ENCODE measurements around the gene ADM5.
"Not testable (repeated sequence)": the region's sequence is repeated elsewhere in the genome, so short reads cannot be mapped to it uniquely, and the experiment has no call there.

ADM5 gene

GRCh38 chr19:49710372-49710951 lies 21.1 kb downstream of the ADM5 start:
- Histone ChIP-seq H3K79me2 (ENCODE audit: control insufficient read depth, insufficient read depth, low read length, unreplicated experiment) (no peaks in the 10 kb centered on the region), H3K27ac (ENCODE audit: low read depth, low read length) (peak overlapping the region; percentile 47), H3K4me3 (ENCODE audit: low read depth, low read length) (no peak overlapping the region), H3K27me3 (ENCODE audit: insufficient read depth, low read length) (no peaks in the 10 kb centered on the region), H3K4me1 (ENCODE audit: control insufficient read depth, insufficient read depth, low read length, unreplicated experiment) (peaks cover 9% of the 10 kb centered on the region), H2AFZ (ENCODE audit: low read length, unreplicated experiment) (no peak overlapping the region), H3K36me3 (ENCODE audit: insufficient read depth, low read length) (no peaks in the 10 kb centered on the region)

- Histone ChIP-seq H3K79me2 (ENCODE audit: control insufficient read depth, insufficient read depth, low read length, unreplicated experiment) (no peaks in the 10 kb centered on the region), H2AFZ (ENCODE audit: low read length, unreplicated experiment) (no peak overlapping the region), H3K4me3 (ENCODE audit: low read depth, low read length) (no peak overlapping the region), H3K27ac (ENCODE audit: low read depth, low read length) (no peak overlapping the region), H3K4me1 (ENCODE audit: control insufficient read depth, insufficient read depth, low read length, unreplicated experiment) (peaks cover 9% of the 10 kb centered on the region), H3K36me3 (ENCODE audit: insufficient read depth, low read length) (no peaks in the 10 kb centered on the region), H3K27me3 (ENCODE audit: insufficient read depth, low read length) (no peaks in the 10 kb centered on the region)
Observed at GRCh38 chr19:49712397-49712859, 23.0 kb downstream of the ADM5 start.

GRCh38 chr19:49713236-49713845 lies 23.9 kb downstream of the ADM5 start:
- Histone ChIP-seq H3K79me2 (ENCODE audit: control insufficient read depth, insufficient read depth, low read length, unreplicated experiment) (no peaks in the 10 kb centered on the region), H3K4me1 (ENCODE audit: control insufficient read depth, insufficient read depth, low read length, unreplicated experiment) (peaks cover 9% of the 10 kb centered on the region), H3K27me3 (ENCODE audit: insufficient read depth, low read length) (no peaks in the 10 kb centered on the region), H3K27ac (ENCODE audit: low read depth, low read length) (no peak overlapping the region), H3K36me3 (ENCODE audit: insufficient read depth, low read length) (no peaks in the 10 kb centered on the region), H3K4me3 (ENCODE audit: low read depth, low read length) (no peak overlapping the region), H2AFZ (ENCODE audit: low read length, unreplicated experiment) (no peak overlapping the region)

GRCh38 chr19:49716154-49716553 lies 26.8 kb downstream of the ADM5 start:
- Histone ChIP-seq H3K4me1 (ENCODE audit: control insufficient read depth, insufficient read depth, low read length, unreplicated experiment) (no peaks in the 10 kb centered on the region), H3K27me3 (ENCODE audit: insufficient read depth, low read length) (no peaks in the 10 kb centered on the region), H2AFZ (ENCODE audit: low read length, unreplicated experiment) (no peak overlapping the region), H3K27ac (ENCODE audit: low read depth, low read length) (no peak overlapping the region), H3K36me3 (ENCODE audit: insufficient read depth, low read length) (no peaks in the 10 kb centered on the region), H3K79me2 (ENCODE audit: control insufficient read depth, insufficient read depth, low read length, unreplicated experiment) (no peaks in the 10 kb centered on the region), H3K4me3 (ENCODE audit: low read depth, low read length) (no peak overlapping the region)

- Histone ChIP-seq H3K27me3 (ENCODE audit: insufficient read depth, low read length) (no peaks in the 10 kb centered on the region), H2AFZ (ENCODE audit: low read length, unreplicated experiment) (no peak overlapping the region), H3K79me2 (ENCODE audit: control insufficient read depth, insufficient read depth, low read length, unreplicated experiment) (no peaks in the 10 kb centered on the region), H3K4me3 (ENCODE audit: low read depth, low read length) (no peak overlapping the region), H3K27ac (ENCODE audit: low read depth, low read length) (peak overlapping the region; percentile 47; the same call in 1 of the 2 replicates), H3K36me3 (ENCODE audit: insufficient read depth, low read length) (no peaks in the 10 kb centered on the region), H3K4me1 (ENCODE audit: control insufficient read depth, insufficient read depth, low read length, unreplicated experiment) (no peaks in the 10 kb centered on the region)
Observed at GRCh38 chr19:49718511-49718910, 29.1 kb downstream of the ADM5 start.

- Histone ChIP-seq H3K36me3 (ENCODE audit: insufficient read depth, low read length) (no peaks in the 10 kb centered on the region), H3K4me1 (ENCODE audit: control insufficient read depth, insufficient read depth, low read length, unreplicated experiment) (no peaks in the 10 kb centered on the region), H3K4me3 (ENCODE audit: low read depth, low read length) (no peak overlapping the region), H3K27me3 (ENCODE audit: insufficient read depth, low read length) (no peaks in the 10 kb centered on the region), H2AFZ (ENCODE audit: low read length, unreplicated experiment) (no peak overlapping the region), H3K27ac (ENCODE audit: low read depth, low read length) (peak overlapping the region; percentile 47; the same call in 1 of the 2 replicates), H3K79me2 (ENCODE audit: control insufficient read depth, insufficient read depth, low read length, unreplicated experiment) (no peaks in the 10 kb centered on the region)
Observed at GRCh38 chr19:49718991-49719390, 29.6 kb downstream of the ADM5 start.

- H3K4me3 ChIP-seq (ENCODE audit: low read depth, low read length); H2AFZ ChIP-seq (ENCODE audit: low read length, unreplicated experiment); H3K27me3 ChIP-seq (ENCODE audit: insufficient read depth, low read length); H3K4me1 ChIP-seq (ENCODE audit: control insufficient read depth, insufficient read depth, low read length, unreplicated experiment); H3K27ac ChIP-seq (ENCODE audit: low read depth, low read length); H3K36me3 ChIP-seq (ENCODE audit: insufficient read depth, low read length); H3K79me2 ChIP-seq (ENCODE audit: control insufficient read depth, insufficient read depth, low read length, unreplicated experiment): not testable (repeated sequence)
Observed at GRCh38 chr19:49719420-49719819, 30.0 kb downstream of the ADM5 start.

GRCh38 chr19:49727217-49728030 lies 38.0 kb downstream of the ADM5 start:
- Histone ChIP-seq H3K36me3 (ENCODE audit: insufficient read depth, low read length) (no peaks in the 10 kb centered on the region), H3K27ac (ENCODE audit: low read depth, low read length) (no peak overlapping the region), H2AFZ (ENCODE audit: low read length, unreplicated experiment) (no peak overlapping the region), H3K27me3 (ENCODE audit: insufficient read depth, low read length) (no peaks in the 10 kb centered on the region), H3K4me3 (ENCODE audit: low read depth, low read length) (no peak overlapping the region), H3K4me1 (ENCODE audit: control insufficient read depth, insufficient read depth, low read length, unreplicated experiment) (no peaks in the 10 kb centered on the region), H3K79me2 (ENCODE audit: control insufficient read depth, insufficient read depth, low read length, unreplicated experiment) (no peaks in the 10 kb centered on the region)

GRCh38 chr19:49730166-49730565 lies 40.8 kb downstream of the ADM5 start:
- Histone ChIP-seq H3K27ac (ENCODE audit: low read depth, low read length) (no peak overlapping the region), H3K79me2 (ENCODE audit: control insufficient read depth, insufficient read depth, low read length, unreplicated experiment) (no peaks in the 10 kb centered on the region), H3K27me3 (ENCODE audit: insufficient read depth, low read length) (no peaks in the 10 kb centered on the region), H2AFZ (ENCODE audit: low read length, unreplicated experiment) (no peak overlapping the region), H3K4me1 (ENCODE audit: control insufficient read depth, insufficient read depth, low read length, unreplicated experiment) (no peaks in the 10 kb centered on the region), H3K36me3 (ENCODE audit: insufficient read depth, low read length) (no peaks in the 10 kb centered on the region), H3K4me3 (ENCODE audit: low read depth, low read length) (no peak overlapping the region)

GRCh38 chr19:49738268-49738667 lies 48.9 kb downstream of the ADM5 start:
- Histone ChIP-seq H3K4me1 (ENCODE audit: control insufficient read depth, insufficient read depth, low read length, unreplicated experiment) (no peaks in the 10 kb centered on the region), H3K79me2 (ENCODE audit: control insufficient read depth, insufficient read depth, low read length, unreplicated experiment) (no peaks in the 10 kb centered on the region), H3K4me3 (ENCODE audit: low read depth, low read length) (no peak overlapping the region), H3K27ac (ENCODE audit: low read depth, low read length) (no peak overlapping the region), H3K36me3 (ENCODE audit: insufficient read depth, low read length) (no peaks in the 10 kb centered on the region), H2AFZ (ENCODE audit: low read length, unreplicated experiment) (no peak overlapping the region), H3K27me3 (ENCODE audit: insufficient read depth, low read length) (no peaks in the 10 kb centered on the region)

GRCh38 chr19:49739098-49739497 lies 49.7 kb downstream of the ADM5 start:
- Histone ChIP-seq H3K27ac (ENCODE audit: low read depth, low read length) (no peak overlapping the region), H3K36me3 (ENCODE audit: insufficient read depth, low read length) (no peaks in the 10 kb centered on the region), H3K4me3 (ENCODE audit: low read depth, low read length) (no peak overlapping the region), H3K79me2 (ENCODE audit: control insufficient read depth, insufficient read depth, low read length, unreplicated experiment) (no peaks in the 10 kb centered on the region), H3K27me3 (ENCODE audit: insufficient read depth, low read length) (no peaks in the 10 kb centered on the region), H3K4me1 (ENCODE audit: control insufficient read depth, insufficient read depth, low read length, unreplicated experiment) (no peaks in the 10 kb centered on the region), H2AFZ (ENCODE audit: low read length, unreplicated experiment) (no peak overlapping the region)
